ENCODE results near the gene PDE4C. TPM values are rescaled to one million over a fixed set of nuclear protein-coding genes. Genes with fewer than 3 reads are reported as not detected.

The PDE4C gene
- total and polyA plus RNA-seq, 9 of the 15 experiments (the other 6 are each of a cell fraction or from before 2014, with no cell fraction given) = 0.04 to 0.91 (median 0.20) TPM; not detected in 1

DNA sequence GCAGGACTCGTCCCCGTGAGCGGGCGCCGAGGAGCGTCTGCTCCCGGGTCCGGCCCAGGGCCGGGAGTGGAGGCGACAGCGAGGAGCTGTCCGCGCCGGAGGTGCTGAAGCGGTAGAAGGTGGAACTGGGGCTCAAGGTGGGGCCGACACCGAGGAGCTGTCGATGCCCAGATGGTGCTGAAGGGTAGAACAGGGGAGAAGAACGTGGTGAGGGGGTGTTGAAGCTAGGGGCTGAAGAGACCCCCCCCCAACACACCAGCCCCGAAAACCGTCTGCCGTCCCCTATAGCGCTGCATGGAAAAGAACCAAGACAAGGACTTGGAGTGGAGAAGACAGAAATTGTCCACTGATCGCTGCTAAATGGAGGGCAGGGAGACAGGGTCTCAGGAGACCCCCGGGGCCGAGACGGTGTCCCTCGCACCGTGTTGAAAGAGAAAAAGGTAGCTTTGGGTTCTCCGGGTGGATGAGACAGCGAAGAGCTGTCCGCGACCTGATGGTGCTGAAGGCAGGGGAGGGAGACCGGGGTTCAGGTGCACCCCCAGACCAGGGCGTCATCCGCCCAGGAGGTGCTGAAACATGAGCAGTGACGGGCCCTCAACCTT, 7.1 kb upstream of the PDE4C start (continued):
- TF ChIP-seq, protein P1, sequence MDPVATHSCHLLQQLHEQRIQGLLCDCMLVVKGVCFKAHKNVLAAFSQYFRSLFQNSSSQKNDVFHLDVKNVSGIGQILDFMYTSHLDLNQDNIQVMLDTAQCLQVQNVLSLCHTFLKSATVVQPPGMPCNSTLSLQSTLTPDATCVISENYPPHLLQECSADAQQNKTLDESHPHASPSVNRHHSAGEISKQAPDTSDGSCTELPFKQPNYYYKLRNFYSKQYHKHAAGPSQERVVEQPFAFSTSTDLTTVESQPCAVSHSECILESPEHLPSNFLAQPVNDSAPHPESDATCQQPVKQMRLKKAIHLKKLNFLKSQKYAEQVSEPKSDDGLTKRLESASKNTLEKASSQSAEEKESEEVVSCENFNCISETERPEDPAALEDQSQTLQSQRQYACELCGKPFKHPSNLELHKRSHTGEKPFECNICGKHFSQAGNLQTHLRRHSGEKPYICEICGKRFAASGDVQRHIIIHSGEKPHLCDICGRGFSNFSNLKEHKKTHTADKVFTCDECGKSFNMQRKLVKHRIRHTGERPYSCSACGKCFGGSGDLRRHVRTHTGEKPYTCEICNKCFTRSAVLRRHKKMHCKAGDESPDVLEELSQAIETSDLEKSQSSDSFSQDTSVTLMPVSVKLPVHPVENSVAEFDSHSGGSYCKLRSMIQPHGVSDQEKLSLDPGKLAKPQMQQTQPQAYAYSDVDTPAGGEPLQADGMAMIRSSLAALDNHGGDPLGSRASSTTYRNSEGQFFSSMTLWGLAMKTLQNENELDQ (CRISPR knock-in tag; IDR thresholded peaks at IDR 0.05; ENCODE audit: borderline replicate concordance) = no peak
- TF ChIP-seq ZNF217 (CRISPR knock-in tag; IDR thresholded peaks at IDR 0.05) (0 out of 2 replicates have a peak, but pooled peaks have one; percentile 8), ADNP (tag; IDR thresholded peaks at IDR 0.05) (no peak), ZNF175 (CRISPR knock-in tag; IDR thresholded peaks at IDR 0.05; ENCODE audit: low read depth) (peak; percentile 37; the same call in 1 of the 2 replicates), SRSF3 (IDR thresholded peaks at IDR 0.05; ENCODE audit: insufficient read depth, low read length) (no peak), KLF1 (tag; IDR thresholded peaks at IDR 0.05) (no peak), ARNT (IDR thresholded peaks at IDR 0.05) (no peak), THRAP3 (IDR thresholded peaks at IDR 0.05; ENCODE audit: borderline replicate concordance) (no peak), ELF4 (CRISPR knock-in tag; IDR thresholded peaks at IDR 0.05) (no peak), CREB1 (IDR thresholded peaks at IDR 0.05) (no peak; the same call in 1 of the 2 replicates), CREB1 (CRISPR knock-in tag; IDR thresholded peaks at IDR 0.05) (peak; percentile 76; the same call in 1 of the 2 replicates), PHB2 (IDR thresholded peaks at IDR 0.05; ENCODE audit: low read depth) (no peak), KDM4B (IDR thresholded peaks at IDR 0.05; ENCODE audit: borderline replicate concordance in 2 of 2, low read depth in 1 of 2) (0 out of 4 replicates have a peak, but pooled peaks of 1 of the 2 experiments have one; percentile 62), EP300 (IDR thresholded peaks at IDR 0.05; ENCODE audit: low read length) (no peak), TRIM28 (IDR thresholded peaks at IDR 0.05) (peak; percentile 21; the same call in 1 of the 2 replicates), ZNF23 (CRISPR knock-in tag; IDR thresholded peaks at IDR 0.05) (no peak), CEBPG (CRISPR knock-in tag; IDR thresholded peaks at IDR 0.05) (no peak), CEBPG (tag; conservative IDR thresholded peaks at IDR 0.05 in 1 of 2, IDR thresholded peaks at IDR 0.05 in 1 of 2) (no peak), NBN (IDR thresholded peaks at IDR 0.05; ENCODE audit: low read depth) (no peak), ZNF134 (CRISPR knock-in tag; conservative IDR thresholded peaks at IDR 0.05) (no peak), MECOM (CRISPR knock-in tag; IDR thresholded peaks at IDR 0.05) (no peak), KLF6 (CRISPR knock-in tag; IDR thresholded peaks at IDR 0.05; ENCODE audit: borderline replicate concordance) (no peak), ZNF507 (tag; conservative IDR thresholded peaks at IDR 0.05) (no peak)
- TF ChIP-seq, protein P2, sequence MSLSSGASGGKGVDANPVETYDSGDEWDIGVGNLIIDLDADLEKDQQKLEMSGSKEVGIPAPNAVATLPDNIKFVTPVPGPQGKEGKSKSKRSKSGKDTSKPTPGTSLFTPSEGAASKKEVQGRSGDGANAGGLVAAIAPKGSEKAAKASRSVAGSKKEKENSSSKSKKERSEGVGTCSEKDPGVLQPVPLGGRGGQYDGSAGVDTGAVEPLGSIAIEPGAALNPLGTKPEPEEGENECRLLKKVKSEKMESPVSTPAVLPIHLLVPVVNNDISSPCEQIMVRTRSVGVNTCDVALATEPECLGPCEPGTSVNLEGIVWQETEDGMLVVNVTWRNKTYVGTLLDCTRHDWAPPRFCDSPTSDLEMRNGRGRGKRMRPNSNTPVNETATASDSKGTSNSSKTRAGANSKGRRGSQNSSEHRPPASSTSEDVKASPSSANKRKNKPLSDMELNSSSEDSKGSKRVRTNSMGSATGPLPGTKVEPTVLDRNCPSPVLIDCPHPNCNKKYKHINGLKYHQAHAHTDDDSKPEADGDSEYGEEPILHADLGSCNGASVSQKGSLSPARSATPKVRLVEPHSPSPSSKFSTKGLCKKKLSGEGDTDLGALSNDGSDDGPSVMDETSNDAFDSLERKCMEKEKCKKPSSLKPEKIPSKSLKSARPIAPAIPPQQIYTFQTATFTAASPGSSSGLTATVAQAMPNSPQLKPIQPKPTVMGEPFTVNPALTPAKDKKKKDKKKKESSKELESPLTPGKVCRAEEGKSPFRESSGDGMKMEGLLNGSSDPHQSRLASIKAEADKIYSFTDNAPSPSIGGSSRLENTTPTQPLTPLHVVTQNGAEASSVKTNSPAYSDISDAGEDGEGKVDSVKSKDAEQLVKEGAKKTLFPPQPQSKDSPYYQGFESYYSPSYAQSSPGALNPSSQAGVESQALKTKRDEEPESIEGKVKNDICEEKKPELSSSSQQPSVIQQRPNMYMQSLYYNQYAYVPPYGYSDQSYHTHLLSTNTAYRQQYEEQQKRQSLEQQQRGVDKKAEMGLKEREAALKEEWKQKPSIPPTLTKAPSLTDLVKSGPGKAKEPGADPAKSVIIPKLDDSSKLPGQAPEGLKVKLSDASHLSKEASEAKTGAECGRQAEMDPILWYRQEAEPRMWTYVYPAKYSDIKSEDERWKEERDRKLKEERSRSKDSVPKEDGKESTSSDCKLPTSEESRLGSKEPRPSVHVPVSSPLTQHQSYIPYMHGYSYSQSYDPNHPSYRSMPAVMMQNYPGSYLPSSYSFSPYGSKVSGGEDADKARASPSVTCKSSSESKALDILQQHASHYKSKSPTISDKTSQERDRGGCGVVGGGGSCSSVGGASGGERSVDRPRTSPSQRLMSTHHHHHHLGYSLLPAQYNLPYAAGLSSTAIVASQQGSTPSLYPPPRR (CRISPR knock-in tag; IDR thresholded peaks at IDR 0.05; ENCODE audit: borderline replicate concordance) = peak; percentile 68; the same call in 1 of the 2 replicates
